Endothelial cell (in vitro differentiated cells): ENCODE results near the gene TSPAN9. TPM values are rescaled to one million over a fixed set of nuclear protein-coding genes. Genes with fewer than 3 reads are reported as not detected.

Source experiments
- DNase-seq: peaks from one replicate; pipeline ENCODE4 v3.0.0; 2021; ENCODE audit warnings: low spot score
- H3K27ac Mint-ChIP-seq: one replicate; pipeline ENCODE4 v1.8.0; 2021; ENCODE audit warnings: mixed read lengths, inconsistent platforms; ENCODE audit not compliant: unreplicated experiment
- H3K27me3 Mint-ChIP-seq: one replicate; pipeline ENCODE4 v1.8.0; 2021; ENCODE audit warnings: mild to moderate bottlenecking, moderate library complexity, mixed read lengths, inconsistent platforms; ENCODE audit not compliant: unreplicated experiment
- H3K36me3 Mint-ChIP-seq: one replicate; pipeline ENCODE4 v1.8.0; 2021; ENCODE audit warnings: mild to moderate bottlenecking, low read depth, mixed read lengths, inconsistent platforms; ENCODE audit not compliant: unreplicated experiment
- H3K4me1 Mint-ChIP-seq: one replicate; pipeline ENCODE4 v1.8.0; 2021; ENCODE audit warnings: mild to moderate bottlenecking, mixed read lengths, inconsistent platforms; ENCODE audit not compliant: unreplicated experiment
- H3K4me3 Mint-ChIP-seq: one replicate; pipeline ENCODE4 v1.8.0; 2021; ENCODE audit warnings: mild to moderate bottlenecking, mixed read lengths, inconsistent platforms; ENCODE audit not compliant: unreplicated experiment
- H3K9me3 Mint-ChIP-seq: one replicate; pipeline ENCODE4 v1.8.0; 2021; ENCODE audit warnings: mixed read lengths, inconsistent platforms; ENCODE audit not compliant: unreplicated experiment
- total RNA-seq: library from RNA; stranded (reverse); fragmentation: NEBNext Ultra II Directional; extraction: Animal tissue kit (Norgen Biotek cat#: 25700); gene quantifications from one replicate; pipeline ENCODE4 v1.2.1, GENCODE V29; 2021; ENCODE audit not compliant: unreplicated experiment
- TF ChIP-seq, protein P1 (sequence below): fragments of 200-600 bp; sonication (generic); IDR thresholded peaks from one replicate; pipeline ENCODE4 v1.5.0; 2021; ENCODE audit warnings: antibody characterized with exemption; ENCODE audit not compliant: unreplicated experiment

The TSPAN9 gene
- total RNA-seq, 1 donor from 2014 or later: 116 TPM

DNA sequence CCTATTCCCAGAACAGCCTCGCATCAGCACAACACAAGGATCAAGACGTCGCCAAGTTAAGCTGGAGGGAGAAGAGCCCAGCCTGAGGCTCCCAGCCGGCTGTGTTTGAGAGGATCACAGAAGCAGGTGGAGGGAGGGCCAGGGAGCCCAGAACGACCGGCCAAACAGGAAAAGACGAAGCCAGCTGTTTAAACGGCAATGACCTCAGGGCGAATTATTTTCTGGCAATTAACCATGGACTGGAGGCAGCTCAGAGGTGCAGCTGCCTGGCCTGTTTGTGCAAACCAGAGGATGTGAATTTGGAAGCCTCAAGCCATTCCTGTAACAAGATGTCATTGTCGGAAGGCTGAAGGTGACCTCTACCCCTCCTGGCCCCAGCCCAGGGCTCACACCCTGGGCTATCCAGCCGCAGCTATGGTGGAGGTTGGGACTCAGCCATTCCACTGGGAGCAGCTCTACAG lies 238.1 kb downstream of the TSPAN9 start:
- Mint-ChIP-seq H3K27ac (no peak overlapping the region), H3K36me3 (no peaks in the 10 kb centered on the region), H3K9me3 (no peaks in the 10 kb centered on the region), H3K4me1 (peaks cover 8% of the 10 kb centered on the region), H3K4me3 (no peak overlapping the region), H3K27me3 (peaks cover 2% of the 10 kb centered on the region)
- TF ChIP-seq, protein P1, sequence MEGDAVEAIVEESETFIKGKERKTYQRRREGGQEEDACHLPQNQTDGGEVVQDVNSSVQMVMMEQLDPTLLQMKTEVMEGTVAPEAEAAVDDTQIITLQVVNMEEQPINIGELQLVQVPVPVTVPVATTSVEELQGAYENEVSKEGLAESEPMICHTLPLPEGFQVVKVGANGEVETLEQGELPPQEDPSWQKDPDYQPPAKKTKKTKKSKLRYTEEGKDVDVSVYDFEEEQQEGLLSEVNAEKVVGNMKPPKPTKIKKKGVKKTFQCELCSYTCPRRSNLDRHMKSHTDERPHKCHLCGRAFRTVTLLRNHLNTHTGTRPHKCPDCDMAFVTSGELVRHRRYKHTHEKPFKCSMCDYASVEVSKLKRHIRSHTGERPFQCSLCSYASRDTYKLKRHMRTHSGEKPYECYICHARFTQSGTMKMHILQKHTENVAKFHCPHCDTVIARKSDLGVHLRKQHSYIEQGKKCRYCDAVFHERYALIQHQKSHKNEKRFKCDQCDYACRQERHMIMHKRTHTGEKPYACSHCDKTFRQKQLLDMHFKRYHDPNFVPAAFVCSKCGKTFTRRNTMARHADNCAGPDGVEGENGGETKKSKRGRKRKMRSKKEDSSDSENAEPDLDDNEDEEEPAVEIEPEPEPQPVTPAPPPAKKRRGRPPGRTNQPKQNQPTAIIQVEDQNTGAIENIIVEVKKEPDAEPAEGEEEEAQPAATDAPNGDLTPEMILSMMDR: no peak
- no peak for DNase-seq

- DNase-seq: no peak
- Mint-ChIP-seq H3K4me3 (no peak overlapping the region), H3K36me3 (no peaks in the 10 kb centered on the region), H3K9me3 (no peaks in the 10 kb centered on the region), H3K4me1 (peaks cover 8% of the 10 kb centered on the region), H3K27me3 (peaks cover 2% of the 10 kb centered on the region), H3K27ac (no peak overlapping the region)
- TF ChIP-seq, protein P1: no peak
Measured at GRCh38 chr12:3316776-3317480, 239.7 kb downstream of the TSPAN9 start.

GRCh38 chr12:3317481-3317815 lies 240.3 kb downstream of the TSPAN9 start:
- DNase-seq: no peak
- H3K27ac Mint-ChIP-seq: no peak overlapping the region
- TF ChIP-seq, protein P1: no peak
- no peaks in the 10 kb centered on the region for H3K9me3 Mint-ChIP-seq
- no peak overlapping the region for H3K4me3 Mint-ChIP-seq
- H3K36me3 Mint-ChIP-seq: no peaks in the 10 kb centered on the region
- H3K4me1 Mint-ChIP-seq: peaks cover 8% of the 10 kb centered on the region
- H3K27me3 Mint-ChIP-seq: peaks cover 2% of the 10 kb centered on the region

DNA sequence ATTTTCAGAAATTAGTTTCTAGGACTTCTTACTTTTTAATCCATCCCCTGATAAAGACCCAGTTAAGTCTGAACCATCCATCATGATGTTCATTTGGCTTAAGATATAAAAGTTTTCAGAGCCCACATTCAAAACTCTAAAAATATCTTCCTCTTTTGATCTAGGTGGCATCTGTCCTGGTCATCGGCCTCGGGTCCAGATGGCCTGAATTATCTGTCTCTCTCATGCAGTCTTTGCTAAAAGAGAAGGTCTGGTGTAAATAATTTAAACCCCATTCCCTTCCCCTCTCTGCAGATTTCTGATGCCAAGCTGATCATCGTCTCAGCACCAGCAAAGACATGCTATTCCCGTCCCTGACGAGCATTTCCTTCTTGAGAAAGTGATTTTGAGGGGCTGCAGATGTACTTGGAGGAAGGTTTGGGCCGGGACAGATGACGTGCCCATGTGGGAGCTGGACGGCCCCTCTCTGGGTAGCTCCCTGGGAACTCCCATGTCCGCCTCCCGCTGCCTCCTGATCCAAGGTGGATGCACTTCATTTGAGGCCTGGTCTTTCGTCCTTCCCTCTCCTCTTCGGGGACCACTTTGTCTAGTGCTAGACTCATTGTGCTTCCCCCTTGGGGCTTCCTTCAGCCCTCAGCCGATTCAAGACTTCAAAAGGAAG lies 240.8 kb downstream of the TSPAN9 start:
- H3K27me3 Mint-ChIP-seq: peaks cover 4% of the 10 kb centered on the region
- no peaks in the 10 kb centered on the region for H3K36me3 Mint-ChIP-seq
- H3K4me1 Mint-ChIP-seq: peaks cover 11% of the 10 kb centered on the region
- no peak overlapping the region for H3K27ac Mint-ChIP-seq
- no peak overlapping the region for H3K4me3 Mint-ChIP-seq
- H3K9me3 Mint-ChIP-seq: no peaks in the 10 kb centered on the region
- TF ChIP-seq, protein P1: no peak
- DNase-seq: no peak
